IMR-90 (cell line): ENCODE results near the gene RASSF8.

ENCODE experiments used
- BHLHE40 ChIP-seq: fragments of 150-350 bp; IDR thresholded peaks from 2 replicates; pipeline ENCODE4 v1.6.1; 2016; ENCODE audit warnings: mild to moderate bottlenecking, low read depth, low read length
- CTCF ChIP-seq: conservative IDR thresholded peaks from 2 replicates; pipeline ENCODE4 v1.5.1; 2012; ENCODE audit warnings: mild to moderate bottlenecking, low read depth, low read length, improper control_type of control experiment
- MAFK ChIP-seq: IDR thresholded peaks from 2 replicates; pipeline ENCODE4 v1.6.1; 2012; ENCODE audit warnings: low read depth, low read length, improper control_type of control experiment
- MXI1 ChIP-seq: IDR thresholded peaks from 2 replicates; pipeline ENCODE4 v1.6.1; 2012; ENCODE audit warnings: low read depth, mild to moderate bottlenecking, low read length, moderate library complexity, borderline replicate concordance
- POLR2A ChIP-seq: IDR thresholded peaks from 2 replicates; pipeline ENCODE4 v1.6.1; 2012; ENCODE audit warnings: mild to moderate bottlenecking, low read depth, low read length
- RAD21 ChIP-seq: IDR thresholded peaks from 2 replicates; pipeline ENCODE4 v1.6.1; 2012; ENCODE audit warnings: low read length, improper control_type of control experiment
- TF ChIP-seq, protein P1 (sequence below): fragments of 150-350 bp; IDR thresholded peaks from 2 replicates; pipeline ENCODE4 v1.6.1; 2017; ENCODE audit warnings: mild to moderate bottlenecking, antibody characterized with exemption, low read length, low read depth

- TF ChIP-seq RAD21 (no peak), CTCF (no peak), MXI1 (no peak), POLR2A (no peak), MAFK (no peak), BHLHE40 (no peak)
- TF ChIP-seq, protein P1, sequence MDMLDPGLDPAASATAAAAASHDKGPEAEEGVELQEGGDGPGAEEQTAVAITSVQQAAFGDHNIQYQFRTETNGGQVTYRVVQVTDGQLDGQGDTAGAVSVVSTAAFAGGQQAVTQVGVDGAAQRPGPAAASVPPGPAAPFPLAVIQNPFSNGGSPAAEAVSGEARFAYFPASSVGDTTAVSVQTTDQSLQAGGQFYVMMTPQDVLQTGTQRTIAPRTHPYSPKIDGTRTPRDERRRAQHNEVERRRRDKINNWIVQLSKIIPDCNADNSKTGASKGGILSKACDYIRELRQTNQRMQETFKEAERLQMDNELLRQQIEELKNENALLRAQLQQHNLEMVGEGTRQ, result no peak
These were observed 142.9 kb downstream of the RASSF8 start for GRCh38 chr12:26101350-26101734.
